ENCODE measurements around the gene ZC3H8. TPM values are rescaled to one million over a fixed set of nuclear protein-coding genes. Genes with fewer than 3 reads are reported as not detected.

Gene ZC3H8
- total RNA-seq, 1 donor from 2014 or later, result 0.11 TPM

GRCh38 chr2:112187046-112187715 is 67.7 kb downstream of the ZC3H8 start:
- no peaks in the 10 kb centered on the region for H3K36me3 ChIP-seq
- DNase-seq (ENCODE audit: low spot score in 2 of 2), result no peak
- no peak overlapping the region for H3K4me3 ChIP-seq
- H3K27ac ChIP-seq, result no peak overlapping the region
- intact Hi-C loops (cut with DNase I), result no loop called here
- H3K4me1 ChIP-seq, result no peaks in the 10 kb centered on the region
- no peak for TF ChIP-seq CTCF (IDR thresholded peaks at IDR 0.05)
- H3K9me3 ChIP-seq, result no peaks in the 10 kb centered on the region
- H3K27me3 ChIP-seq, result no peaks in the 10 kb centered on the region

DNA sequence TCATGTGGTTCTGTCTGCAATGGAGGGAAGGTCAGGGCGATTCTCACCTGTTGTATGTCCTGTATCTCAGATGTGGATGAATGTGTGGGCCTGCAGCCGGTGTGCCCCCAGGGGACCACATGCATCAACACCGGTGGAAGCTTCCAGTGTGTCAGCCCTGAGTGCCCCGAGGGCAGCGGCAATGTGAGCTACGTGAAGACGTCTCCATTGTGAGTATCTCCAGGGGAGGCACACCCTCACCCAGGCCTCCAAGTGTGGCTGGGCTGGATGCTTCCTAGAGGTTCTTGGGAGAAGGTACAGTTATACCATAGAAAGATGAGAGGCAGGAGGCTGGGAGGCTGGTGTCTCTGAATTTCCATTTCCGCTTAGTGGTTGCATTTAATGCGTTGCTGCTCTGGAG is 69.7 kb downstream of the ZC3H8 start:
- H3K4me1 ChIP-seq, result no peaks in the 10 kb centered on the region
- intact Hi-C loops (cut with DNase I), result no loop called here
- no peaks in the 10 kb centered on the region for H3K27me3 ChIP-seq
- TF ChIP-seq CTCF (IDR thresholded peaks at IDR 0.05), result no peak
- no peak overlapping the region for H3K27ac ChIP-seq
- no peaks in the 10 kb centered on the region for H3K9me3 ChIP-seq
- DNase-seq (ENCODE audit: low spot score in 2 of 2), result no peak
- H3K36me3 ChIP-seq, result no peaks in the 10 kb centered on the region
- no peak overlapping the region for H3K4me3 ChIP-seq

DNA sequence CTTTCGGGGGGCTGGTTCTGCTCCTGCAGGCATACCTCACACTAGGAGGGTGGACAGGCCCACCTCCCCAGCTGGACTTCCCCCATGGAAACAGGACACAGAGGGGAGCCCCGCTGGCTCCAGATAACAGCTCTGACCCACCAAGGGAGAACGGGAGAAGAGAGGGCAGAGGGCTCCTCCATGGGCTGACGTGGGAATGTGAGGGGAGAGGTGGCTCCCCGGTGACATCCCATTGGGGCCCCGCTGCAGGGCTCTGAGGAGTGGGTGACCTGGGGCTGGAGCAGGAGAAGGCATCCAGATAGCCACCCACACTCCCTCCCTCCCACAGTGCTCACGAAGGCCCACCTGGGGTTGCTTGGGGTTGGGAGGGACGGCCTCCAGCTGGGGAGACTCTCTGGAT is 70.7 kb downstream of the ZC3H8 start:
- Histone ChIP-seq H3K36me3 (no peaks in the 10 kb centered on the region), H3K27me3 (no peaks in the 10 kb centered on the region), H3K27ac (no peak overlapping the region), H3K9me3 (no peaks in the 10 kb centered on the region), H3K4me3 (no peak overlapping the region), H3K4me1 (no peaks in the 10 kb centered on the region)
- DNase-seq (ENCODE audit: low spot score in 2 of 2), result no peak
- no peak for TF ChIP-seq CTCF (IDR thresholded peaks at IDR 0.05)
- intact Hi-C loops (cut with DNase I), result no loop called here

DNA sequence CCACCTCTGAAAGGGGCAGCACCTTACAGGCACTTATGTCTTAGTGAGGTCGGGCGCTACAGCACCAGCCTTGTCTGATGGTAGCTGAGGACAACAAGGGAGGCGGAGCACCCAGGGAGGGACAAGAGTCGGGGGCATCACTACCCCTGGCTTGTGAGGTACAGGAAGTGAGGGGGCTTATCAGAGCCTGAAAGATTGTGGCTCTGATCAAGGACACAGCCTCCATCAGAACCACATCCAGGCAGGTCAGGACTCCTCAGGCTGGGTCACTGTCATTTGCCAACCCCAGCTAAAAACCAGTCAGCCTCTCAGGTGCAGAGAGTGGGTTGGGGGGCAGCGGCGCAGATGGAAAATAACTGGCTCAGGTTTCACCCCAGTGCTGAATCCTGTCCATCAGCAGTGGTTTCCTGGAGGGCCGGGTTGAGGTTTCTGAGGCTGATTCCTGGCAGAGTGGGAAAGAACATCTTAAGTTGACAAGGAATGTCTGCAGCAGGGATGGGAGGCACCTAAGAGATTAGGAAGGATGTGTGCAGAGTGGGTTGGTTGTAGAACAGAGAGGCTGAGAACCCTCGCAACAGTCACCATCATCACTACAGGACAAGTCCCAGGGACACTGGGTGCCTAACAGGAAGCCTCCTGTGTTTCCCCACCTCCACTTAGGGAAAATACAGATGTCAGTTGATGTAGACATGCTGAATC is 71.4 kb downstream of the ZC3H8 start:
- DNase-seq (ENCODE audit: low spot score in 2 of 2), result no peak
- H3K27me3 ChIP-seq, result no peaks in the 10 kb centered on the region
- no peaks in the 10 kb centered on the region for H3K9me3 ChIP-seq
- no peak overlapping the region for H3K4me3 ChIP-seq
- no peaks in the 10 kb centered on the region for H3K36me3 ChIP-seq
- TF ChIP-seq CTCF (IDR thresholded peaks at IDR 0.05), result no peak
- intact Hi-C loops (cut with DNase I), result no loop called here
- H3K27ac ChIP-seq, result no peak overlapping the region
- no peaks in the 10 kb centered on the region for H3K4me1 ChIP-seq

- Histone ChIP-seq H3K27me3 (no peaks in the 10 kb centered on the region), H3K36me3 (no peaks in the 10 kb centered on the region), H3K9me3 (no peaks in the 10 kb centered on the region), H3K4me3 (no peak overlapping the region), H3K4me1 (no peaks in the 10 kb centered on the region), H3K27ac (no peak overlapping the region)
- TF ChIP-seq CTCF (IDR thresholded peaks at IDR 0.05), result no peak
- DNase-seq (ENCODE audit: low spot score in 2 of 2), result no peak
- intact Hi-C loops (cut with DNase I), result no loop called here
Observed at GRCh38 chr2:112182581-112183034, 72.2 kb downstream of the ZC3H8 start.

All from ascending aorta (tissue), 2 donors.